Astrocyte (in vitro differentiated cells and primary cell): Measurements from ENCODE around the gene GFOD1. TPM values are rescaled to one million over a fixed set of nuclear protein-coding genes. Genes with fewer than 3 reads are reported as not detected.

Experiments
- DNase-seq: peaks from one replicate; pipeline ENCODE4 v3.0.0-alpha.2; 2010; ENCODE audit warnings: low read depth
- FAIRE-seq: peaks from 2 replicates; lab custom pipeline; 2011; peaks lifted over from hg19 to GRCh38; lab: Jason Lieb, UNC
- H2AFZ ChIP-seq: 2 replicates; pipeline ENCODE4 v1.6.0; 2012; ENCODE audit warnings: low read depth, low read length, inconsistent platforms
- H3K27ac ChIP-seq: 2 replicates; pipeline ENCODE4 v1.5.1; 2011; ENCODE audit warnings: low read depth, low read length, inconsistent platforms
- H3K27me3 ChIP-seq: 2 replicates; pipeline ENCODE4 v1.6.0; 2011; ENCODE audit warnings: low read length, inconsistent platforms; ENCODE audit not compliant: insufficient read depth
- H3K36me3 ChIP-seq: 2 replicates; pipeline ENCODE4 v1.5.1; 2011; ENCODE audit warnings: low read length, inconsistent platforms; ENCODE audit not compliant: insufficient read depth
- H3K4me1 ChIP-seq: 2 replicates; pipeline ENCODE4 v1.5.1; 2011; ENCODE audit warnings: low read length, inconsistent platforms; ENCODE audit not compliant: insufficient read depth
- H3K4me2 ChIP-seq: 2 replicates; pipeline ENCODE4 v1.6.0; 2012; ENCODE audit warnings: low read length, inconsistent platforms
- H3K4me3 ChIP-seq: 2 replicates; pipeline ENCODE4 v1.5.1; 2011; ENCODE audit warnings: low read depth, mild to moderate bottlenecking, low read length, inconsistent platforms; ENCODE audit not compliant: insufficient read depth
- H3K79me2 ChIP-seq: 2 replicates; pipeline ENCODE4 v1.6.0; 2012; ENCODE audit warnings: mild to moderate bottlenecking, low read length, inconsistent platforms; ENCODE audit not compliant: insufficient read depth
- H3K9ac ChIP-seq: 2 replicates; pipeline ENCODE4 v1.6.0; 2012; ENCODE audit warnings: mild to moderate bottlenecking, low read length, inconsistent platforms
- H3K9me3 ChIP-seq: 2 replicates; pipeline ENCODE4 v1.5.1; 2012; ENCODE audit warnings: low read depth, mild to moderate bottlenecking, low read length, inconsistent platforms; ENCODE audit not compliant: insufficient read depth
- H4K20me1 ChIP-seq: 2 replicates; pipeline ENCODE4 v1.6.0; 2012; ENCODE audit warnings: low read length, inconsistent platforms; ENCODE audit not compliant: insufficient read depth
- H3K27ac Mint-ChIP-seq: one replicate; pipeline ENCODE4 v1.8.0; 2021; ENCODE audit warnings: mild to moderate bottlenecking, mixed read lengths; ENCODE audit not compliant: unreplicated experiment
- H3K27me3 Mint-ChIP-seq: one replicate; pipeline ENCODE4 v1.8.0; 2021; ENCODE audit warnings: low read depth, mixed read lengths; ENCODE audit not compliant: unreplicated experiment
- H3K36me3 Mint-ChIP-seq: one replicate; pipeline ENCODE4 v1.8.0; 2021; ENCODE audit warnings: low read depth, mixed read lengths; ENCODE audit not compliant: unreplicated experiment
- H3K4me1 Mint-ChIP-seq: one replicate; pipeline ENCODE4 v1.8.0; 2021; ENCODE audit warnings: low read depth, mixed read lengths; ENCODE audit not compliant: unreplicated experiment
- H3K4me3 Mint-ChIP-seq: one replicate; pipeline ENCODE4 v1.8.0; 2021; ENCODE audit warnings: mild to moderate bottlenecking, moderate library complexity, mixed read lengths; ENCODE audit not compliant: unreplicated experiment
- H3K9me3 Mint-ChIP-seq: one replicate; pipeline ENCODE4 v1.8.0; 2021; ENCODE audit warnings: mild to moderate bottlenecking, mixed read lengths; ENCODE audit not compliant: unreplicated experiment
- CTCF ChIP-seq: IDR thresholded peaks from 2 replicates; pipeline ENCODE4 v1.5.1; 2011; ENCODE audit warnings: low read depth, mild to moderate bottlenecking, inconsistent platforms, low read length, moderate library complexity; ENCODE audit not compliant: insufficient read depth
- EZH2 ChIP-seq: IDR thresholded peaks from 2 replicates; pipeline ENCODE4 v1.6.1; 2012; ENCODE audit warnings: mild to moderate bottlenecking, low read length, inconsistent platforms; ENCODE audit not compliant: insufficient read depth
- total RNA-seq: library from RNA; stranded (reverse); gene quantifications from 2 replicates; pipeline ENCODE4 v1.2.1, GENCODE V29; 2021

Gene GFOD1
- total RNA-seq, 1 donor from 2014 or later = 10.8 TPM

- TF ChIP-seq EZH2 = no peak
- TF ChIP-seq CTCF = no peak
- H3K4me1 Mint-ChIP-seq = peaks cover 42% of the 10 kb centered on the region
- no peaks in the 10 kb centered on the region for H3K9me3 ChIP-seq
- no peak overlapping the region for H2AFZ ChIP-seq
- no peaks in the 10 kb centered on the region for H3K36me3 ChIP-seq
- no peak overlapping the region for H3K4me3 Mint-ChIP-seq
- FAIRE-seq (no peak), DNase-seq (no peak)
- H3K27ac Mint-ChIP-seq = no peak overlapping the region
- no peak overlapping the region for H3K4me2 ChIP-seq
- H3K27ac ChIP-seq = no peak overlapping the region
- peaks cover 5% of the 10 kb centered on the region for H3K36me3 Mint-ChIP-seq
- peaks cover 12% of the 10 kb centered on the region for H3K79me2 ChIP-seq
- H3K27me3 Mint-ChIP-seq = no peaks in the 10 kb centered on the region
- peaks cover 9% of the 10 kb centered on the region for H4K20me1 ChIP-seq
- no peaks in the 10 kb centered on the region for H3K27me3 ChIP-seq
- H3K4me3 ChIP-seq = no peak overlapping the region
- no peaks in the 10 kb centered on the region for H3K9me3 Mint-ChIP-seq
- peaks cover 21% of the 10 kb centered on the region for H3K4me1 ChIP-seq
- H3K9ac ChIP-seq = no peak overlapping the region
Measured at GRCh38 chr6:13467216-13467600, 20.2 kb downstream of the GFOD1 start.

GRCh38 chr6:13466304-13467215, 20.8 kb downstream of the GFOD1 start:
- no peak overlapping the region for H2AFZ ChIP-seq
- H3K36me3 ChIP-seq = no peaks in the 10 kb centered on the region
- no peaks in the 10 kb centered on the region for H3K9me3 ChIP-seq
- H3K27ac ChIP-seq = no peak overlapping the region
- peaks cover 12% of the 10 kb centered on the region for H3K79me2 ChIP-seq
- no peaks in the 10 kb centered on the region for H3K27me3 ChIP-seq
- no peaks in the 10 kb centered on the region for H3K9me3 Mint-ChIP-seq
- no peak for TF ChIP-seq EZH2
- no peak for TF ChIP-seq CTCF
- H3K27ac Mint-ChIP-seq = no peak overlapping the region
- H3K4me2 ChIP-seq = peak overlapping the region; percentile 34
- H3K4me1 Mint-ChIP-seq = peaks cover 44% of the 10 kb centered on the region
- no peak overlapping the region for H3K4me3 ChIP-seq
- DNase-seq (no peak), FAIRE-seq (no peak)
- no peak overlapping the region for H3K9ac ChIP-seq
- H3K4me1 ChIP-seq = peaks cover 22% of the 10 kb centered on the region
- H3K4me3 Mint-ChIP-seq = no peak overlapping the region
- H3K36me3 Mint-ChIP-seq = peaks cover 5% of the 10 kb centered on the region
- H3K27me3 Mint-ChIP-seq = no peaks in the 10 kb centered on the region
- peaks cover 9% of the 10 kb centered on the region for H4K20me1 ChIP-seq

- Mint-ChIP-seq H3K4me3 (no peak overlapping the region), H3K27me3 (no peaks in the 10 kb centered on the region), H3K36me3 (peaks cover 5% of the 10 kb centered on the region), H3K27ac (no peak overlapping the region), H3K9me3 (no peaks in the 10 kb centered on the region), H3K4me1 (peaks cover 43% of the 10 kb centered on the region)
- Histone ChIP-seq H2AFZ (no peak overlapping the region), H3K27me3 (no peaks in the 10 kb centered on the region), H3K4me2 (peak overlapping the region; percentile 34), H3K4me3 (no peak overlapping the region), H3K4me1 (peaks cover 22% of the 10 kb centered on the region), H3K27ac (no peak overlapping the region), H3K36me3 (no peaks in the 10 kb centered on the region), H3K9me3 (no peaks in the 10 kb centered on the region), H4K20me1 (peaks cover 14% of the 10 kb centered on the region), H3K79me2 (peaks cover 8% of the 10 kb centered on the region), H3K9ac (no peak overlapping the region)
- TF ChIP-seq CTCF (no peak), EZH2 (no peak)
- FAIRE-seq (no peak), DNase-seq (no peak)
Measured at GRCh38 chr6:13465734-13466133, 21.7 kb downstream of the GFOD1 start.
